NCI-H226 (cell line): ENCODE data around the gene ABCA8.

ENCODE experiments used
- DNase-seq: peaks from one replicate; pipeline ENCODE4 v3.0.0-alpha.2; 2015

ABCA8 gene

GRCh38 chr17:68821860-68822696 lies 133.1 kb downstream of the ABCA8 start:
- DNase-seq = peak; percentile 78

DNA sequence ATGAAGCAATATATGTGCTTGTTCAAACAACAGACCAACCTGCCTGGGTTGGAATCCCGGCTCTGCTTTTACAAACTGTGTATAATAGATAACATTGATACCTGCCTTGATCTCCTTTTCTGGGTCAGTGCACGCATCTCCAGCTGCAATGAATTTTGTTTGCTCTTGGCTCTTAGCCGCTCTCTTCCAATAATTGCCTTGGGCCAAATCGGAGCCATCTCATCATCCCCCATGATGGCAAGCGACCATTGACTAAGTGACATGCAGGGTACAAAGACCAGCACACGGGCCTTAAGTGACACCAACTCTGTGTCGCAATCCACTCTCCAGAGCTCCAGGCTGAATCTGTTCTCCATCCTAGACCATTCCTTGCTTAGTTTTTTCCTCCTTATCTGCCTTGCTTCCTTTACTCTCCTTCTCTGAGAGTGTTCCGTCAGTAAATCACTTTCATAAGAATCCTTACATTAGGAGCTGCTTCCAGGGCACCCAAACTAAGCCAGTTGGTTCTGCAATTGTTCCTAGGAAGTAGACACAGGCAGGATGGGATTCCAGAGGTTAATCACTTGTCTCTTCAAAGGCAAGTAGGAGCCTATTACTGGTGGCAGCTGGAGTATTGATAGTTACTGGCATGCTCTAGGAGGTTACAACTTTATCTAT lies 134.2 kb downstream of the ABCA8 start:
- no peak for DNase-seq

DNA sequence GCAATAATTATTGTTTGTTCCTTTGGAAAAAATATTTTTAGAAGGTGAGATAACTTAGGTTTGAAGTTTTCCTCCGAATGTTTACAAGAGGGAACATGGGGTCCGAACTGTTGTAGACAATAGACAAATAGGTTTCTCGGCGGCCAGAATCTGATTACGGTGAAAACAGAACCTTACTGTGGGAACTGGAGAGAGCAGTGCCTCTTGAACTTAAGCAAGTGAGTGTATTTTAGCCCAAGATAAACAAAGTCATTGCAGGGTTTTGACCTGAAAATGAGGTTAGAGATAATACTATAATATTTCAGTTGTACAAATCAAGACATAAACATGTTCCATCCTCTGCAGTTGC lies 134.7 kb downstream of the ABCA8 start:
- DNase-seq = no peak

DNA sequence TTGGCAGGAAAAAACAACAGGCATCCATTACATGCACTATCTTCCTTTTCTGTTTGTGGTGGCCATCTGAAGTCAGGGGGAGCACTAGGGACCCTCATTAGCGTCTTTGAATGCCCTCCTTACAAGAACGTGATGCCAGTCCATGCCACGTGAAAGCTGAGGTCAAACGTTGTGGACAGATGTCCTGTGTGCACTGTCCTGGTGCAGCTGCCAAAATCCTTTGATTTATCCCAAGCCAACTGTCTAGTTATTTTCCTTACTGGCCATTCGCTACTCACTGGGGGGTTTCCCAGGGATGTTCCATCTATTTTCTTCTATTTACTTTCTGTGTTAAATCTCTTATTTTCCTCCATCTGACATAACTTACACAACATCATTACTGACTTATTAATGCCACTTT lies 135.7 kb downstream of the ABCA8 start:
- no peak for DNase-seq
